Skeletal muscle cell (primary cell): Measurements from ENCODE around the gene METTL16.
"Not testable (repeated sequence)": the region's sequence is repeated elsewhere in the genome, so short reads cannot be mapped to it uniquely, and the experiment has no call there.

ENCODE experiments used
- DNase-seq: peaks from one replicate; pipeline ENCODE4 v3.0.0-alpha.2; 2010; ENCODE audit warnings: low read depth
- H3K4me3 ChIP-seq: 2 replicates; pipeline ENCODE4 v1.5.1; 2011; ENCODE audit warnings: low read depth, mild to moderate bottlenecking, control low read depth, low read length, moderate library complexity

METTL16 gene

DNA sequence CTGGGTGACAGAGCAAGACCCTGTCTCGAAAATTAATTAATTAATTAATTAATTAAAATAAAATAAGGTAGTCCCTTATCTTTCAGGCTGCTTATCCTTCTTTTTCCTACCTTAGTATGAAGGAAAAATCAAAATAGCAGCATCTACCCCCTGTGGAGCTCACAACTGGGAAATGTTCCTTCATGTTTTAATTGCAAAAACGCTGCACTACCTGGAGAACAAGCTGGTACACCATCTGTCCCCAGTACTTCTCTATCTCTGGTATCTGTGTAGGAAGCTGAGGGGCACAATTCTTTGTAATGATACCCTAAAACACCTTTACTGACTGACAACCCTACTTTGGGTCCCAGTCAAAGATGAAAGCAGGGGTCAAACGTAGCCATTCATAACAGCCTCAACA, 55.7 kb downstream of the METTL16 start:
- H3K4me3 ChIP-seq = no peak overlapping the region
- no peak for DNase-seq

DNA sequence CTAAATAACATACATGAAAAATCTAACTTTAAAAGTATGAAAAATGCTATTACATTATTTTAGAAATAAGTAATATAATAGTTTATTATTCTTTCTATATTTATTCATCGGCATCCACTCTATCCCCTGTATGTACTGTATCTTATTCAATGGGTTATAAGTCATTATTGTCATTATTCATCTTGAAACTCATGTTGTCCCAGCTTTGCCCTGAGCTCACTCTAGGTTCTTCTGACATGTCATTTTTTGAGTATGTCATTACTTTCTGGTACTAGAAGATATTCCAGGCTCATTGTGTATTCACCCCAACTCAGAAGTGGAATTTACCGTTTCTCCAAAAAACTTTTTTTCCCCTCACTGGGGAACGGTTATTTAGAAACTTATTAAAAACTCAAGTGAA, 57.8 kb downstream of the METTL16 start:
- H3K4me3 ChIP-seq = no peak overlapping the region
- DNase-seq = no peak

DNA sequence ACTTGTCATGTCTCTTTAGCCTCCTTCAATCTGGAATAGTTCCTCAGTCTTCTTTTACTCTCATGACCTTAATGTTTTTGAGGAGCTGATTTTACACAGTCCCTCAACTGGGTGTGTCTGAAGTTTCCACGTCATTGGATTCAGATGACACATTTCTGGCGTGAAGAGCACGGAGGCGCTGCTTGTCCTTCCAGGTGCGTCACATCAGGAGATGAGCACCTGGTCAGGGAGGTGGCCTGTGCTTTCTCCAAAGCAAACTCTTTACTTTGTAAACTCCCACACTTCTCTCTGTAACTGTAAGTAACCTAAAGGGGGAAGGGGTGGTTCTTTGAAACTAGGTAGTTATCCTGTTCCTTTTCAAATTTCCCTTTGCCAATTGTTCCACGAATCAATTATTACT, 58.4 kb downstream of the METTL16 start:
- DNase-seq = no peak
- H3K4me3 ChIP-seq = no peak overlapping the region

DNA sequence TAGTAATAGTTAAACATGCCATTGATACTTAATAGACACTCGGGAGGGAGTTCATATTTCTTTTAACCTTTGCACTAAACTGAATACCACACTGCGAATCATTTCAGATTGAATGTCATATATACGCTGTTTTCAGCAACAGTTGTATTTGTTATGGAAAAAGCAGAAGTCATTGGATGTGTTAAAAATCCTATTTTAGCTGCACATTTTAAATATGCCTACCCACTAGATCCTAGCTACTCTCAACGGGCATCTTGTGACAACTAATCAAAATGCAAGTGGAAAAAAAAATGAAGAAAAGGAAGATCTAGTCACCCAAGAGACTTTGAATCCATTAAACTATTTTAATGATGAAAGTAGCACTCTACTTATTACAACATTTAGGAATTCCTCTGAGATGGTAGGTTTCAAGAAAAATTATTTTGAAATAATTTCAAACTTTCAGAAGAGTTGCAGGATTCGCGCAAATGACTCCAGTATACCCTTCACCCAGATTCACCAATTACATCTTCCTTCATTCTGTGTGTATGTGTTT, 59.4 kb downstream of the METTL16 start:
- DNase-seq = no peak
- H3K4me3 ChIP-seq = no peak overlapping the region

DNA sequence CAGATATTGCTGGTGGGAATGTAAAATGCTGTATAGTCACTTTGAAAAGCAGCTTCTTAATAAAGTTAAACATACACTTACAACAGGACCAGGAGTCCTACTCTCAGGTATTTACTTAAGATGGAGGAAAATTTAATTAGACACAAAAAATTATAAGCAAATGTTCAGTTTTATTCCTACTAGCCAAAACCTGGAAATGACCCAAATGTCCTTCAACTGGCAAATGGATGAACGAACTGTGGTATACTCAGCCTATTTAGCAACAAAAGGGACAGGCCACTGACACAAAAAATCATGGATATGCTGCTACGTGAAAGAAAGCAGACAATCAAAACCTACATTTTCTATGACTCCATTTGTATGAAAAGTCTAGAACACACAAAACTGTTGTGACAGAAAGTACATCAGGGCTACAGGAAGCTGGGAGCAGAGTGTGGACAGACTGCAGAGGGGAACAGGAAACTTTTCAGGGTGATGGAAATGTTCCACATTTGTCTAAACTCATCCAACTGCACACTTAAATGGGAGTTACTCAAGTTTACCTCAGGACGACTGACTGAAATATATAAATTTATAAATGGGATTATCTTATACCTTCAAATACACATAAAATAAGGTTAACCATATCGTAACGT, 61.6 kb downstream of the METTL16 start:
- no peak overlapping the region for H3K4me3 ChIP-seq
- no peak for DNase-seq

DNA sequence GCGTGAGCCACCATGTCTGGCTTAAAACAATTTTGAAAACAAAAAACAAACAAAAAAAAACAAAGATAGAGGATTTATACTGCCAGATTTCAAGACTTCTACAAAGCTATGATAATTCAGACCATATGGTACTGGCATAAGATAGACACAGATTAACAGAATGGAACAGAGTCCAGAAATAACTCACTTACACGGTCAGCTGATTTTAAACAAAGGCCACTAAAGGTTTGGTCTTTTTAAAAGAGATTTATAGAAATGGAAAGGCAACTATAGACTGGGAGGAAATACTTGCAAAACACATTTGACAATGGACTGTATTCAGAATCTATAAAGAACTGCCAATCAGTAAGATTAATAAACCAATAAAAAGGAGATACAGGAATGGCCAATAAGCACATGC, 62.2 kb downstream of the METTL16 start:
- no peak overlapping the region for H3K4me3 ChIP-seq
- no peak for DNase-seq

DNA sequence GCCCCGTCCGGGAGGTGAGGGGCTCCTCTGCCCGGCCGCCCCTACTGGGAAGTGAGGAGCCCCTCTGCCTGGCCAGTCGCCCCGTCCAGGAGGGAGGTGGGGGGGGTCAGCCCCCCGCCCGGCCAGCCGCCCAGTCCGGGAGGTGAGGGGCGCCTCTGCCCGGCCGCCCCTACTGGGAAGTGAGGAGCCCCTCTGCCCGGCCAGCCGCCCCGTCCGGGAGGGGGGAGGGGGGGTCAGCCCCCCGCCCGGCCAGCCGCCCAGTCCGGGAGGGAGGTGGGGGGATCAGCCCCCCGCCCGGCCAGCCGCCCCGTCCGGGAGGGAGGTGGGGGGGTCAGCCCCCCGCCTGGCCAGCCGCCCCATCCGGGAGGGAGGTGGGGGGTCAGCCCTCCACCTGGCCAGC, 64.2 kb downstream of the METTL16 start:
- not testable (repeated sequence) for H3K4me3 ChIP-seq, DNase-seq

DNA sequence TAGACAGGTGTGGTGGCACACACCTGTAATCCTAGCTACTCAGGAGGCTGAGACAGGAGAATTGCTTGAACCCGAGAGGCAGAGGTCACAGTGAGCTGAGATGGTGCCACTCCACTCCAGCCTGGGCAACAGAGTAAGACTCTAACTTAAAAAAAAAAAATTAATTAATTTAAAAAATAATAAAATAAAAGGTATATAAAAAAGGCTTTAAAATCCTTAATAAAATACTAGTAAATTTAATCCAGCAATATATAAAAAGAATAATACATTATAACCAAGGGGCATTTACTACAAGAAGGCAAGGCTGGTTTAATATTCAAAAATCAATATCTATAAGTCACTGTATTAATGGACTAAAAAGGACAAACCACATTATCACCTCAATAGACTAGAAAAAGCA, 66.0 kb downstream of the METTL16 start:
- no peak overlapping the region for H3K4me3 ChIP-seq
- DNase-seq = no peak

DNA sequence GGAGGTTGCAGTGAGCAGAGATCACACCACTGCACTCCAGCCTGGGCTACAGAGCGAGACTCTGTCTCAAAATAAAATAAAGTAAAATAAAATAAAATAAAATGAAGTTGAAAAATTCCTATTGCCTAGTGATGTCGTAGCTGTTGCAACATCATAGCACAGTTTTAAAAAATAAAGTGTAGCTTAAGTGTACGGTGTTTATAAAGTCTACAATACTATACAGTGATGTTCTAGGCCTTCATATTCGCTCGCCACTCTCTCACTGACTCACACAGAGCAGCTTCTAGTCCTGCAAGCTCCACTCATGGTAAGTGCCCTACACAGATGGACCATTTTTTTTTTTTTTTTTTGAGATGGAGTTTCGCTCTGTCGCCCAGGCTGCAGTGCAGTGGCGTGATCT, 67.3 kb downstream of the METTL16 start:
- H3K4me3 ChIP-seq = no peak overlapping the region
- DNase-seq = no peak

DNA sequence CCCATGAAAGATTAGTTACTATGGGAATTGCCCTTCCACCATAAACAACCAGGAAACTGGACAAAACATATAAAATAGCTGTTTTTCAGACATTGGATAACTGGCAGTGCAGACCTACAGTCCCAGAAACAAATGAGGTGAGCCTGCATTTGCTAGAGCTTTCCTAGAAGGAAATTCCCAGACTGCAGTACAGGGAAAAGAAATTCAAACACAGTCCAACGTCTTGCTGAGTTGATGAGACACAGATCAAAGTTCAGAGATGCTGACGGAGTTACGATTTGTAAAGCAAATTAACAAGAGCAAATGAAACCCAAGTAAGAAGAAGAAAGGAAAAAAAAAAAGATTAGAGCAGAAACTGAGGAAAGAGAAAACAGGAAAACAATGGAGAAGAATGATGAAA, 69.5 kb downstream of the METTL16 start:
- no peak overlapping the region for H3K4me3 ChIP-seq
- DNase-seq = no peak

DNA sequence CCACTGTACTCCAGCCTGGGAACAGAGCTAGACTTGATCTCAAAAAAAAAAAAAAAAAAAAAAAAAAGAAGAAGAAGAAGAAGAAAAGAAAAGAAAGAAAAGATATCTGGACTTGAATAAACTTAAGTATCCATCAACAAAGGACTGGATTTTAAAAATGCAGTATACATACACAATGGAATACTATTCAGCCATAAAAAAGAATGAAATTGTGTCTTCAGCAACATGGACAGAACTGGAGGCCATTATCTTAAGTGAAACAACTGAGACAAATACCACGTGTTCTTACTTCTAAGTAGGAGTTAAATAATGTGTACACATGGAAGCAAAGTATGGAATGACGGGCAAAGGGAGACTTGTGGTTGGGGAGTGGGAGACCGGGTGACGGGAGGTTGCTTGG, 70.8 kb downstream of the METTL16 start:
- H3K4me3 ChIP-seq = no peak overlapping the region
- no peak for DNase-seq

DNA sequence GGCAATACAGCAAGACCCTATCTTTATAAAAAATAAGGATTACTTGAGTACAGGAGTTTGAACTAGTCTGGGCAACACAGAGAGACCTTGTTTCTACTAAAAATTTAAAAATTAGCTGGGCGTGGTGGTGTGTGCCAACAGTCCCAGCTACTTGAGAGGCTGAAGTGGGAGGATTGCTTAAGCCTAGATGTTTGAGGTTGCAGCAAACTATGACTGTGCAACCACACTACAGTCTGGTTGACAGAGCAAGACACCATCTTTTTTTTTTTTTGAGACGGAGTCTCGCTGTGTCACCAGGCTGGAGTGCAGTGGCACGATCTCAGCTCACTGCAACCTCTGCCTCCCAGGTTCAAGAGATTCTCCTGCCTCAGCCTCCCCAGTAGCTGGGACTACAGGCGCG, 71.7 kb downstream of the METTL16 start:
- not testable (repeated sequence) for H3K4me3 ChIP-seq
- DNase-seq = peak; percentile 15

DNA sequence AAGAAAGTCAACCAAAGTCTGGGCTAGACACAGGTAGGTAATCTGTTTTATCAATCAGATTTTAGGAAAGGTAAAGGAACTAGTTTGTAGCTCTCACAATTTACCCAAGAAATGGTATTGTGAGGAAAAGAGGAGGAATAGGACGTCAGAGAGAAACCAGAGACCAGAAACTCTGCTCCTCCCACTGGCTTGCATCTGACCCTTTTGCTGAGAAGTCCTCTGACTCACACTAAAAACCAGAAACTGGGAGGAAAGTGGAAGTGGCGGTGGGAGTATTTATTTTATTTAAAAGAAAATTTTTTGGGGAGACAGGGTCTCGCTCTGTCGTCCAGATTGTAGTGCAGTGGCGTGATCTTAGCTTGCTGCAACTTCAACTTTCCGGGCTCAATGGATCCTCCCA, 72.9 kb downstream of the METTL16 start:
- no peak overlapping the region for H3K4me3 ChIP-seq
- peak; percentile 16 for DNase-seq

DNA sequence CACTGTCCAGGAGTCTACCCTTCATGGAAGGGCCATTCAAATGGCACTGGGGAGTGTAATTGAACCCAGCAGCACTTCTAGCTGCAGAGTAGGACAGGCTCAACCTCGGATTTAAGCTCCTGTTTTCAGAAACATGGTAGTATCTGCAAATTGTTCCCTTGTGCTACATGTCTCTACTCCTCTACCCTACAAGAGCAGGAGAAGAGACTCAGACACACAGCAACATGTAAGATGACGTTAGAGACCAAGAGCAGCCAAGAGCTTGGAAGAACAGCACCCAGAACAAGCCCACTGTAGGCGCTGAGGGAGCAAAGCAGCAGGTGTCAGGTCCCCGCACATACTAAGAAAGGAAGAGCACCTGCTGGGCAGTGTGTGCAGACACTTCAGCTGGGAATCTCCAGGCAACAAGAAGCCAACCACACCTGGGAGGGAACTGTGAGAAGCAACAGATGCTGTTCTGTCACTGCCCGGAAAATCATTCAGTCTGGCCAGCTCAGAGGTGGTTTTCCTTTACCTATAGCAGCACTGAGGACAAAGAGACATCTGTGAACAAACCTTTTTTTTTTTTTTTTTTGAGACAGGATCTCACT, 75.3 kb downstream of the METTL16 start:
- DNase-seq = no peak
- no peak overlapping the region for H3K4me3 ChIP-seq

DNA sequence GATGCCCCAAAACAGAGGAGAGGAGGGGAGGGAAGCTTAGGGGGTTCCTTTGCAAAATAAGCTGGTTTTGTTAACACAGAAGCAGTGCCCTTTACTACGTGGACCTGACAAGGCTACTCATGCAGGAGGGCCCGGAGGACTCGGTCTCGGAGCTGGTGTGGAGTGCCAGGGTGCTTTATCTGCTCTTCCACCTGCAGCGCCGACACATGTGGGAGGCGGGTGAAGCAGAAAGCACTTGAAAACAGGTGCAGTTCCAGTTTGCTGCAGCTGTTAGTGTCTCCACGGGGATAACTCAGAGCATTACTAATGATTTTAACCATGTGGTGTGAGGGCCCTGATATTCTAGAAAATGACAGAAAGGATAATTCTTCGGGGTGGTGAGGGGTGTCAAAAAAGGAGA, 75.8 kb downstream of the METTL16 start:
- no peak for DNase-seq
- H3K4me3 ChIP-seq = no peak overlapping the region

DNA sequence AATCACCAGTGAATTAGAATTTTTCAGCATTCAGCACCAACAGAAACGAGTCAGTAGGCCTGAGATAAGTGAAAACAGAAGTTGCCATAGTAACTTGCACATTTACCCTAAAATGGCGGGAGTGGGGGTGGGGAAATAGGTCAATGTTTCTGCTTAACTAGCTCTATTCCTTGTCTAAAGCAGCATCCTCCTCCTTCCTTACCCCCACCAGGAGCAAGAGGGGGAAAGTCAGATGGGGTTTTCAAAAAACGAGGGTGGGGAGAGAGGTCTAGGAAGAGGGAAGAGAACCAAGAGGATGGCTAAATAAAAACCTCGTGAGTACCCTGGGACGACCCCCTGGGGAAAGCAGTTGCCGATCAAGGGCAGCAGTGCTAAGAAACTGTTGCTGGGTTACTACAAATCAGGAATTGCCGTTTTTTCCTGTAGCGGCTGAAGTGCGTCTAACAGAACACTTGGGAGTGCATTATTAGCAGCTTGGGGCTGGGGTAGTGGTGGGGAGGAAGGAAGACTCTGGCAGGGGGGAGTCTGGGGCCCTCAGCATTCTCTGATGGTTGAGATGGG, 76.4 kb downstream of the METTL16 start:
- no peak for DNase-seq
- H3K4me3 ChIP-seq = no peak overlapping the region

DNA sequence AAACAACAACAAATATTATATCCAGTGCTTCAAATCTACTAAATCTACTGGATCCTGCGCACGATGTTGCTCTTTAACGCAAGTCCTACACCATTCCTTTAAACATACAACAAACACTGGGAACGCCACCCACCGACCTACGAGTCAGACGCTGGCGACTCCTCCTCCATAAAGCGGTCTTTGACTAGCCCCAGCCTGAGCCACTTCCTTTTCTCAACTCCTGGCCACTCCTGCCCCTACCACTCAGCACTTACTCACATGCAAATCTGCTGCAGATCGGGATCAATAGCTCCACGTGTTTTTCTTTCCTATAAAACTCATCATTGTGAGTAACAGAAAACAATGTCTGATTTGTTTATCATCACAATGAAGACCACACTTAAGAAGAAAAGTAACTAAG, 78.0 kb downstream of the METTL16 start:
- no peak overlapping the region for H3K4me3 ChIP-seq
- no peak for DNase-seq

DNA sequence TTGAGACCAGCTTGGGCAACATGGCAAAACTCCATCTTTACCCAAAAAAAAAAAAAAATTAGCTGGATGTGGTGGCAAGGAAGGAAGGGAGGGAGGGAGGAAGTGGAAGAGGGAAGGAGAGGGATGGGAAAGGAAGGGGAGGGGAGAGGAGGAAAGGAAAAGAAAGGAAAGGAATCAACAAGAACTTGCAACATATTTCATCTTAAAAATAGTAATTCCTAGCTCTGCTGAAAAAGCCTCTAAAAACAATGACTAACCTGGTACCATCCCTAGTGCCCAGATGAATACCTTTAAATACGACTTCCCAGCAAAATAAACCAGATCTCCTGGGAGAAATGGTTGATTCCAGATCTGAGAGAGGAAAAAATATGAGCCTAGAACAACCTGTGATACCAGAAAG, 83.8 kb downstream of the METTL16 start:
- no peak overlapping the region for H3K4me3 ChIP-seq
- no peak for DNase-seq

DNA sequence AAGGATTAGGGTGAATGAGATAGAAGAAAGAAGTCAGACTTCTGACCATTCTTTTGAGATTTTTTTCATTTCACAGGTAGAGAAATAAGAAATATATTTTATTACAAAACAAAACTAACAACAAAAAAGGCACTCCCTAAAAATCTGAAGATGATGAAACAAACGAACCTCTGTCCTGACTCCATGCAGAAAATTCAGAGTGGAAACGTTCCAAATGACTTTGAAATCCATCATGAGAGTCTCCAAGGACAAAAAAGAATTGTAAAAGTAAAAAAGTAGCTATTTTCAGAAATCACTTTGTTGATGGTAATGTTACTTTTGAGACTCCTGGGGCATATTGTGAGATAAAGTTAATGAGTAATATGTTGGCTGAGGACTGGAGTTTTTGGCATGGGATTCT, 84.5 kb downstream of the METTL16 start:
- H3K4me3 ChIP-seq = no peak overlapping the region
- no peak for DNase-seq

DNA sequence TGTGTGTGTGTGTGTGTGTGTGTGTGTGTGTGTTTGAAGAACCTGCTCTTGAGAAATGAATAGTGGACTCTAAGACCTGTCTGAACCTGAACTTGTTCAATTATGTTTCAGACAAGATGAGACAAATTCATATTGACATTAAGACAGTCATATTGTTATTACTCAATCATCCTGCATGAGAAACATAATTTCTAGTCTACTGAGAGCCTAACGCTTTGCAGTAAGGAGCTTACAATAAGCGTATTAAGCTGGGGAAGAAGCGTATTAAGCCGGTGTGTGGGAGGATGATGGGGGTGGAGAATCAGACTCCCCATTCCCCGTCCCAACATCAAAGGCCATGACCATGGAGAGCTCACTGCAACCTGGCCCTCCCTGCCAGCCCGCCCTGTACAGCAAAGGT, 88.4 kb downstream of the METTL16 start:
- no peak overlapping the region for H3K4me3 ChIP-seq
- DNase-seq = no peak
